MV-4-11 (cell line): ENCODE data around the gene PRPF40A.
"Not testable (repeated sequence)": the region's sequence is repeated elsewhere in the genome, so short reads cannot be mapped to it uniquely, and the experiment has no call there.

Experiments used
- DNase-seq: peaks from one replicate; lab custom pipeline; 2025; lab: John Stamatoyannopoulos, UW

Gene PRPF40A

GRCh38 chr2:152717228-152718075 is at the start of gene PRPF40A:
Gene PRPF40A, minus strand, starts transcription at chr2:152717461. Its CDS starts 22 bp downstream, at chr2:152717439.
- DNase-seq, result peak; percentile 98

DNA sequence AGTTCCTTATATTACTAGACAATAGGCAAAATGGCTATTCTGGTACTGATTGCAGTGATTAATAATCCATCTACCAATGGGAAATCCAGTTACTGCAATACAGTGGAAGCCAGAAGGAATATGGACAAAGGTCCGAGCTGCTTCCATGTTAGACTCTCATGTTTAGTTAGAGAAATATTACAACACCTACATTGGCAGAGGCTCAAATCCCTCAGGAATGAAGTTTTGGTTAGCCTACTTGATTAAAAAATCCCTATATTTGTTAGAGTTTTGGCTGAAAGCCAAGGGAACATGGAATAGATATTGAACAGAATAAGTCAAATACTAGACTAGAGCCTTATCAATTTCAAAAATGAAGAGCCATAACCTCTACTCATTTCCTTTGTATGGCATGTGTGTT is 49.7 kb upstream of the PRPF40A start:
- no peak for DNase-seq

- DNase-seq, result no peak
Observed at GRCh38 chr2:152763651-152764050, 46.4 kb upstream of the PRPF40A start.

- not testable (repeated sequence) for DNase-seq
Observed at GRCh38 chr2:152763208-152763607, 45.9 kb upstream of the PRPF40A start.

GRCh38 chr2:152762202-152762601 is 44.9 kb upstream of the PRPF40A start:
- DNase-seq, result peak; percentile 10

GRCh38 chr2:152761214-152761613 is 44.0 kb upstream of the PRPF40A start:
- no peak for DNase-seq

- no peak for DNase-seq
Observed at GRCh38 chr2:152759290-152760072, 42.2 kb upstream of the PRPF40A start.

GRCh38 chr2:152755029-152755428 is 37.8 kb upstream of the PRPF40A start:
- no peak for DNase-seq

DNA sequence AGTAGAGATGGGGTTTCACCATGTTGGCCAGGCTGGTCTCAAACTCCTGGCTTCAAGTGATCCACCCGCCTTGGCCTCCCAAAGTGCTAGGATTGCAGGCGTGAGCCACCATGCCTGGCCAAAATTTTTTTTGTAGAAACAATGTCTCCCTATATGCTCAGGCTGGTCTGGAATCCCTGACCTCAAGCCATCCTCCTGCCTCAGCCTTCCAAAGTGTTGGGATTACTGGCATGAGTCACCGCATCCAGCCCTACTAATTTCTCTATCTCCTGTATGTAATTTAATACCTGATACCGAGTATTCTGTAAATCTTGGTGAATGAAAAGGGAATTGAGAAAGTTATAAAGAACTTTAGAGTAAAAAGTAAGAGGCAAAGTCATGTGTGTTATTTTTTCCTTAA is 30.5 kb upstream of the PRPF40A start:
- not testable (repeated sequence) for DNase-seq

GRCh38 chr2:152743002-152743401 is 25.7 kb upstream of the PRPF40A start:
- peak; percentile 1 for DNase-seq

DNA sequence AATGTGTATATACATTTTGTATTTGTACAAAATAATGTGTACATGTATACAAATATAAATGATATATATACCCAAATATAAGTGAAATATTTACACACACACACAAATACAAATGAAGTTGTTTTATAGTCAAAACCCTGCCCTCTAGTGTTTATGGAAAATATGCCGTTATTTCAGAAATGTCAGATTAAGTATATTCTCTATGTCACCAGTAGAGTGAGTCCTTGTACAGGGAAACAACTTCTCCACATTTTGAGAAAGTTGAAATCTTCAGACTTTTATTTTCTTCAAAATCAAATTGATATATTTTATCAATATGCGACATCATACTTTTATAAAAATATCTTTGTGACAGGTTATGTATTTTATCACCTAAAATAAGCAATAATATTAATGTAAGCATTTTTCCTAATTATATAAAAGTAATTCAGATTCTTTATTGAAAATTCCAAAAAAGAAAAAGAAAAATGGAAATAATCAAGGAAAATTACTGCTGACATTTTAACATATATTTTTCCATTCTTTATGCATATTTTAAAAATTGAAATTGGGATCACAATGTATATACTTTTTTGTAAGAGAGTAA is 23.6 kb upstream of the PRPF40A start:
- DNase-seq, result peak; percentile 70

- not testable (repeated sequence) for DNase-seq
Observed at GRCh38 chr2:152739705-152740104, 22.4 kb upstream of the PRPF40A start.

DNA sequence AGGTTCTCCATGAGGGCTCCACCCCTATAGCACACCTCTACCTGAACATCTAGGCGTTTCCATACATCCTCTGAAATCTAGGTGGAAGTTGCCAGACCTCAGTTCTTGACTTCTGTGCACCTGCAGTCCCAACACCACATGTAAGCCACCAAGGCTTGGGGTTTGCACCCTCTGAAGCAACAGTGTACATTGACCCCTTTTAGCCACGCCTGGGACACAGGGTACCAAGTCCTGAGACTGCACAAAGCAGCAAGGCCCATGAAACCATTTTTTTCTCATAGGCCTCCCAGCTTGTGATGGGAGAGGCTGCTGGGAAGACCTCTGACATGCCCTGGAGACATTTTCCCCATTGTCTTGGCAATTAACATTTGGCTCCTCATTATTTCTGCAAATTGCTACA is 21.2 kb upstream of the PRPF40A start:
- no peak for DNase-seq

DNA sequence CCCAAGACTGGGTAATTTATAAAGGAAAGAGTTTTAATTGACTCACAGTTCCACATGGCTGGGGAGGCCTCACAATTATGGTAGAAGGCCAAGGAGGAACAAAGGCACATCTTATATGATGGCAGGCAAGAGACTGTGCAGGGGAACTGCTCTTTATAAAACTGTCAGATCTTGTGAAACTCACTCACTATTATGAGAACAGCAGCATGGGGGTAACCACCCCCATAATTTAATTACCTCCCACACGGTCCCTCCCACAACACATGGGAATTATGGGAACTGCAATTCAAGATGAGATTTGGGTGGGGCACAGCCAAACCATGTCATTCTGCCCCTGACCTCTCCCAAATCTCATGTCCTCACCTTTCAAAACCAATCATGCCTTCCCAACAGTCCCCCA is 20.2 kb upstream of the PRPF40A start:
- DNase-seq, result not testable (repeated sequence)

- DNase-seq, result peak; percentile 73
Observed at GRCh38 chr2:152730591-152731333, 13.5 kb upstream of the PRPF40A start.

- no peak for DNase-seq
Observed at GRCh38 chr2:152729844-152730243, 12.6 kb upstream of the PRPF40A start.

GRCh38 chr2:152723918-152724317 is 6.7 kb upstream of the PRPF40A start:
- DNase-seq, result no peak

DNA sequence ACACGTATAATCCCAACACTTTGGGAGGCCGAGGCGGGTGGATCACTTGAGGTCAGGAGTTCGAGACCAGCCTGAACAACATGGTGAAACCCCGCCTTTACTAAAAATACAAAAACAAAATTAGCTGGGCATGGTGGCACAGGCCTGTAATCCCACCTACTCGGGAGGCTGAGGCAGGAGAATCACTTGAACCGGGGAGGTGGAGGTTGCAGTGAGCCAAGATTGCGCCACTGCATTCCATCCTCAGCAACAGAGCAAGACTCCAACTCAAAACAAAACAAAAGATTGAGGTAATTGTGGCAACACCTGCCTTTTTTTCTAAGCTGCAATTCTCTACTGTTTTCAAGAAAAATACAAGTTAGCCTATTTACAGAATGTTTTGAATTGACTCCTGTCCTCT is 5.4 kb upstream of the PRPF40A start:
- not testable (repeated sequence) for DNase-seq

- DNase-seq, result no peak
Observed at GRCh38 chr2:152720794-152721193, 3.5 kb upstream of the PRPF40A start.

DNA sequence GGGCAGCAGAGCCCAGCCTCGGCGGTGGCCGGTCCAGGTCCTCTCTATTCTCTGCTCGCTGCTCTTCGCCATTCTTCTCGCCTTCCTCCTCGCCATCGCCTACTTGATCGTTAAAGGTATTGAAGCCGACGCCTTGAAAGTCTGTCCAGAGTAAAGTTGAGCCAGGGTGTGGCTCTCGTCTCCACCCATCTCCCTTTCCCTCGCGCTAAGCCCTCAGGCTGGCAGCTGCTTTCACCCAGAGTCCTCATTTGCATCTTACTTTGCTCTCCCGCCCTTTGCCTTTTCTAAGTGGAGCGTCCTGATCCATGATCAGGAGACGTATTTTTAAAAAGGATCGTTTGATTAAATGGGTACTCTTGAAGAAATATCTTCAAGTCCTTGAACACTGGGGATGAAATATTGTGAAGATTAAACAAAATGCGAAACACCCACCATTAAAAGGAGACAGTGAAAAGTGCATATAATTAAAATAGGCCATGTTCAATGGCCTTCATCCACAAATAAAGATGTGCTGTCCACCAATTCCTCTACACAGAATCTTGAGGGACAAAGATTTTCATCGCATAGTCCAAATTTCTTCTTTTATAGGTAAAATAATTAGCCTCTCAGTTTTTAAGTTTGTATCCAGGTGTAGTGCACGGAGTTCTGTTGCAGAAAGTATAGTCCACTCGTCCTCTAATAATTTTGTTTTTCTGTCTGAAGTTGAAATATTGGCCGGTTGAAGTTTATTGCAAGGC is 1.8 kb upstream of the PRPF40A start:
- peak; percentile 60 for DNase-seq
